ENCODE results near the gene PRCD.
"Not testable (repeated sequence)": the region's sequence is repeated elsewhere in the genome, so short reads cannot be mapped to it uniquely, and the experiment has no call there.

PRCD gene

GRCh38 chr17:76528528-76529223 lies 11.2 kb upstream of the PRCD start:
- no peak for DNase-seq

GRCh38 chr17:76529224-76530094 lies 10.4 kb upstream of the PRCD start:
- DNase-seq, result no peak

- DNase-seq, result no peak
Observed at GRCh38 chr17:76530095-76530723, 9.6 kb upstream of the PRCD start.

GRCh38 chr17:76530811-76531485 lies 8.9 kb upstream of the PRCD start:
- DNase-seq, result no peak

GRCh38 chr17:76531486-76532038 lies 8.3 kb upstream of the PRCD start:
- no peak for DNase-seq

- no peak for DNase-seq
Observed at GRCh38 chr17:76532072-76532651, 7.7 kb upstream of the PRCD start.

- DNase-seq, result not testable (repeated sequence)
Observed at GRCh38 chr17:76533640-76534359, 6.0 kb upstream of the PRCD start.

GRCh38 chr17:76534831-76535732 lies 4.8 kb upstream of the PRCD start:
- DNase-seq, result no peak

- DNase-seq, result no peak
Observed at GRCh38 chr17:76535788-76536510, 3.9 kb upstream of the PRCD start.

GRCh38 chr17:76536511-76537287 lies 3.1 kb upstream of the PRCD start:
- DNase-seq, result no peak

GRCh38 chr17:76537288-76537577 lies 2.6 kb upstream of the PRCD start:
- DNase-seq, result peak; percentile 61

GRCh38 chr17:76537578-76538280 lies 2.1 kb upstream of the PRCD start, which contains the start of gene CYGB:
CYGB (minus strand) TSS chr17:76537709; CDS start chr17:76537542, 167 bp downstream.
- peak; percentile 40 for DNase-seq

GRCh38 chr17:76538281-76538931 lies 1.4 kb upstream of the PRCD start:
- no peak for DNase-seq

- DNase-seq, result no peak
Observed at GRCh38 chr17:76538941-76539570, 788 bp upstream of the PRCD start.

GRCh38 chr17:76540381-76541300 lies 797 bp downstream of the PRCD start:
- peak; percentile 98 for DNase-seq

- no peak for DNase-seq
Observed at GRCh38 chr17:76541739-76542454, 2.1 kb downstream of the PRCD start.
